Measurements from ENCODE around the gene CHD3. TPM values are rescaled to one million over a fixed set of nuclear protein-coding genes. Genes with fewer than 3 reads are reported as not detected.

Gene CHD3
- total RNA-seq, 1 donor from 2014 or later, result 129 TPM

GRCh38 chr17:7844292-7845154, 44.1 kb upstream of the CHD3 start:
- Mint-ChIP-seq H3K27ac (ENCODE audit: unreplicated experiment) (peak overlapping the region; percentile 99), H3K4me1 (ENCODE audit: low read depth) (peaks cover 34% of the 10 kb centered on the region), H3K9me3 (ENCODE audit: low read depth) (no peaks in the 10 kb centered on the region), H3K36me3 (ENCODE audit: low read depth) (peaks cover 4% of the 10 kb centered on the region), H3K4me3 (ENCODE audit: unreplicated experiment) (peak overlapping the region; percentile 98), H3K27me3 (ENCODE audit: low read depth) (no peaks in the 10 kb centered on the region)
- no peak for DNase-seq (ENCODE audit: low spot score)
- TF ChIP-seq CTCF (IDR thresholded peaks at IDR 0.05), result no peak

GRCh38 chr17:7845359-7846062, 43.1 kb upstream of the CHD3 start:
- peak overlapping the region; percentile 99 for H3K27ac Mint-ChIP-seq (ENCODE audit: unreplicated experiment)
- DNase-seq (ENCODE audit: low spot score), result no peak
- H3K27me3 Mint-ChIP-seq (ENCODE audit: low read depth), result no peaks in the 10 kb centered on the region

GRCh38 chr17:7846063-7846735, 42.4 kb upstream of the CHD3 start:
- Mint-ChIP-seq H3K27me3 (ENCODE audit: low read depth) (no peaks in the 10 kb centered on the region), H3K36me3 (ENCODE audit: low read depth) (peaks cover 11% of the 10 kb centered on the region), H3K27ac (ENCODE audit: unreplicated experiment) (no peak overlapping the region), H3K4me3 (ENCODE audit: unreplicated experiment) (no peak overlapping the region), H3K4me1 (ENCODE audit: low read depth) (peaks cover 17% of the 10 kb centered on the region), H3K9me3 (ENCODE audit: low read depth) (no peaks in the 10 kb centered on the region)
- TF ChIP-seq CTCF (IDR thresholded peaks at IDR 0.05), result no peak
- no peak for DNase-seq (ENCODE audit: low spot score)

More at GRCh38 chr17:7845359-7846062, 43.1 kb upstream of the CHD3 start:
- H3K9me3 Mint-ChIP-seq (ENCODE audit: low read depth), result no peaks in the 10 kb centered on the region
- H3K4me3 Mint-ChIP-seq (ENCODE audit: unreplicated experiment), result peak overlapping the region; percentile 98
- peaks cover 24% of the 10 kb centered on the region for H3K4me1 Mint-ChIP-seq (ENCODE audit: low read depth)
- TF ChIP-seq CTCF (IDR thresholded peaks at IDR 0.05), result no peak
- peaks cover 8% of the 10 kb centered on the region for H3K36me3 Mint-ChIP-seq (ENCODE audit: low read depth)

GRCh38 chr17:7846765-7847661, 41.6 kb upstream of the CHD3 start:
- no peak for DNase-seq (ENCODE audit: low spot score)
- no peak for TF ChIP-seq CTCF (IDR thresholded peaks at IDR 0.05)
- Mint-ChIP-seq H3K27ac (ENCODE audit: unreplicated experiment) (peak overlapping the region; percentile 36), H3K36me3 (ENCODE audit: low read depth) (peaks cover 14% of the 10 kb centered on the region), H3K9me3 (ENCODE audit: low read depth) (no peaks in the 10 kb centered on the region), H3K4me3 (ENCODE audit: unreplicated experiment) (no peak overlapping the region), H3K4me1 (ENCODE audit: low read depth) (peaks cover 19% of the 10 kb centered on the region), H3K27me3 (ENCODE audit: low read depth) (no peaks in the 10 kb centered on the region)
